Ammon's horn (tissue), 1 donor: Measurements from ENCODE around the gene ARL11.

Experiments used
- DNase-seq: peaks from one replicate; pipeline ENCODE4 v3.0.0-alpha.2; 2016; ENCODE audit warnings: low spot score

Gene ARL11

DNA sequence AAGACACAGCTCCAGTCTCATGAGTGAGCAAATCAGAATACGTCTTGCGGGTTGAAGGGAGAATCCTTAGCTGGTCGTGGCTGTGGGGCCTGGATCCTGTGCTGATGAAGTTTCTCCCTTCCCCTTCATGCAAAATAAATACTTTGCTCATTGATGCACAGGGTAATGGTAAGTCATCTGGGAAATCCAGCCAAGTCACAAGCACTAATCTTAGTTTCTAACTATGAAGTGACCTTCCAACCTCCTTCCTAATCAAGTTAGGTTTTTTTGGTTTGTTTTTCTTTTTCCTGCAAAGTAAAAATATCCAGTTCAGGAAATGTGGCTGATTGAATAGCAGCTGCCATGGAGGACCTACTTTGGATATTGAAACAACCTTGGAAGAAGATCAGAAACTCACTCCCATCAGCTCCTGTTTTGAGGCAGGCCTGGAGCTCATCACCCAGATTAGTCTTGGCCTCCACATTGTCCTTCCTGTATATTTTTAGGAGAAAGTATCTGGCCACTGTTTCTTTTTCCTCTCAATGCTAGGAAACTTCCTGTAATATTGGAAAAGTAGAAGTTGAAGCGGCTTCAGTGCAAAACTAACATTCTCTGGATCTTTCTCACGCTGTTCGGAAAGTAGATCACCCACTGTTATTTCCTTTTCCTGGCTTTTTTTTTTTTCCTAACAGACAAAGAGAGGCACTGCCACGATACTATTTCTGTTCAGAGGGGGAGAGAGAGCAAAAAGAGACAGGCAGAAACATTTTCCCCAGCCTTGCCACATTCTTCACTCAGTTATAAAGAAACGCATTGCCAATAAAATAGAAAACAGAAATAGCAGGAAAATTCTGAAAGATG lies 12.3 kb upstream of the ARL11 start:
- DNase-seq = no peak

DNA sequence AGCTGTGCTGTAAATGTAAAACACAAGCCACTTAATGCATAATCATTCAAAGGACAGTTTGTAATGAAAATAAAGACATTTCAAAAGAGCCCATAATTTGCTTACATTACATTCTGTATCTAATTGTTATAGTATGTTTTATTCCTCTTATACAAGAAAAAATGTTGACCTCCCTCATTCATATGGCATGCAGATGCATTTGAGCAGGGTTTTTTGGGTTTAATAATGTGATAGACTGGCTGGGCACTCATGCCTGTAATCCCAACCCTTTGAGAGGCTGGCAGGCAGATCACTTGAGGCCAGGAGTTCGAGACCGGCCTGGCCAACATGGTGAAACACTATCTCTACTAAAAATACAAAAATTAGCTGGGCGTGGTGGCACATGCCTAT lies 11.6 kb upstream of the ARL11 start:
- no peak for DNase-seq

DNA sequence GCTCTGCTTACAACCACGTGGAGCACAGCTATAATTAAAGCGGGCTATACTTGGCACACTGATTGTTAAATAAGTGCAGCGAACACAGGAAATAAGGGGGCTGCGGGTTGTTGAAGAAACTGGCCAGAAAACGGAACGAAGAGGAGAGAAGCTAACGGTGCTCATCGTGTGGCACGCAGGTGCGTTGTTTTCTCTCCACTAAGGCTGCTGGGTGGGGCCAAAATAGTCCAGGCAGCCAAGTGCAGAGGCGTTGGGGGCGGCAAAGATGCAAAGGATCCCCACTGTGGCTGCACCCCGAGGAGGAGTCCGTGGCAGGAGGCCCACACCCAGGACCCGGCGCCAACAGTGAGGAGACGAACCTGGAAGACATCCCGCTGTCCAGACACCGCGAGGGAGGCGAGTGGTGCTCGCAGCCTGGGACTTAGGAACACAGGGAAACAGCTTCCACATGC lies 8.1 kb upstream of the ARL11 start:
- peak; percentile 22 for DNase-seq

DNA sequence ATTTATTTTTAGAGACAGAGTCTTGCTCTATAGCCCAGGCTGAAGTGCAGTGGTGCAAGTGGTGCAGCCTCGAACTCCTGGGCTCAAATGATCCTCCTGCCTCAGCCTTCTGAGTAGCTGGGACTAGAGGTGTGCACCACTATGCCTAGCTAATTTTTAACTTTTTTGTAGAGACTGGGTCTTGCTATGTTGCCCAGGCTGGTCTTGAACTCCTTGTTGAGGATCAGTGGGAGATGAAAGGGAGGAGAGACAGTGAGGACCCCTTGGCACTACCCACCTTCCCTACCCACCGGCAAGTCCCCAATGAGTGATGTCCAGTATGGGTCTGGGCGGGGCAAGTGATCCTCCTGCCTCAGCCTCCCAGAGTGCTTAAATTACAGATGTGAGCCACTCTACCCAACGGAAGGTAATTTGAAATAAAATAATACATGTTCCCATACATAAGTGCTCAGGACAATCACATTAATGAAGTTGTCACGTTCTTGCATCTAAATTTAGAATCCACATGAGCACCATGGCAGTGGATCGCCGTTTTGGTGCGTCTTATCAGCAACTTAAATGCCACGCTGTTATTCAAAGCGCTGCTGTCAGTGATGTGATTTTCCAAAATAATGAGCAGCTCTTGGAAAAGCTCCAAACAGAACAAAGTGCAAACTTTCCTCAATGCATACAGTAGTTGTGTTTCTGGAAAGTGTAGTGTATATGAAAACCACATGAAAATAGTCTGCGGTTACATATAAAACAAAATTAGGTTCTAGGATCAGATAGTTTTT lies 5.9 kb upstream of the ARL11 start:
- no peak for DNase-seq

DNA sequence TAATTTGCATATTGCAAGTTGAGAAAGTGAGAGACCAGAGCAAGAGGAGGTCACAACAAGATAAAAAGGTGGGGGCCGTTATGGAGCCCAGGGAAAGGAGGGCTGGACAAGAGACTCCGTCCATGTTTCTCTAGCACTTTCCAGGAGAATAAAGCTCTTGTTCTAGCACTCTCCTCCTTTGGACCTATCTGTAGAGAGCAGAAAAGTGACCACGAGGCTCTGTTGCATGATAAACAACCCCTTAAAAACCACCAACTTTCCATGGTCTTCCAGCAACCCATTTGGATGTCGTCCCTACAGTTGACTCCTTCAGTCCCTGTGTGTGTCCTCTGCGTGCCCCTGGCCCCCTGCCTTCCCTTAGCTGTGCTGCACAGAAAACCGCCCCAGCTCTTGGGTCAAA lies 4.1 kb upstream of the ARL11 start:
- no peak for DNase-seq

DNA sequence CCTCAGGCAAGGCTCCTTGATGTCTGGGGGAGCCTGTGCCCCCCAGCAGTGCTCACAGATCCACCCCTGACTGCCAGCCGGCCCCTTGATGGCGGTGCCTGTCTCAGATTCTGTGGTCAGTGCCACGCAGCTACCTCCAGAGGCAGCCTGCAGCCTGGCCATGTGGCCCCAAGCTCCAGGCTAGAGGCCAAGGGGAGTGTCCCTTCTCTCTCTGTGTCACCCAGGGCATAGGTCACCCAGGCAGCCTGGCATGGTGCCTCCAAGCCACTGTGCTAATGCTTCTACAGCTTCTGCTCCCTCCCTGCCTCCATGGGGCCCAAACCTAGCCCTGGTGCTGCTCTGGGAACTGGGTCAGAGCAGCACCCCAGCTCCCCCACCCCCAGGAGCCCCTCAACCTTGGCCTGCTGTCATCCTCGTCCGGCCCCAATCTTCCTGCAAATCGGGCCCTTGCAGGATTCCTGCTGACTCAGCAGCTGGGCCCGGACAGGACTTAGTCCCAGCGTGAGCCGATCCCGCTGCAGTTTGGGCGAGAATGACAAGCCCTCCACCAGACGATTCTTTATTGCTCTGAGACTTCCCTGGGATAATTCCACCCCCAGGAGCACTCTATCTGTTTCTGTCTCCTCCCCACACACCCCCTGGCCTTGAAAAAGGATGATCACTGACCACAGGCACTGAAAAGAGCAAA lies 2.8 kb upstream of the ARL11 start:
- no peak for DNase-seq

DNA sequence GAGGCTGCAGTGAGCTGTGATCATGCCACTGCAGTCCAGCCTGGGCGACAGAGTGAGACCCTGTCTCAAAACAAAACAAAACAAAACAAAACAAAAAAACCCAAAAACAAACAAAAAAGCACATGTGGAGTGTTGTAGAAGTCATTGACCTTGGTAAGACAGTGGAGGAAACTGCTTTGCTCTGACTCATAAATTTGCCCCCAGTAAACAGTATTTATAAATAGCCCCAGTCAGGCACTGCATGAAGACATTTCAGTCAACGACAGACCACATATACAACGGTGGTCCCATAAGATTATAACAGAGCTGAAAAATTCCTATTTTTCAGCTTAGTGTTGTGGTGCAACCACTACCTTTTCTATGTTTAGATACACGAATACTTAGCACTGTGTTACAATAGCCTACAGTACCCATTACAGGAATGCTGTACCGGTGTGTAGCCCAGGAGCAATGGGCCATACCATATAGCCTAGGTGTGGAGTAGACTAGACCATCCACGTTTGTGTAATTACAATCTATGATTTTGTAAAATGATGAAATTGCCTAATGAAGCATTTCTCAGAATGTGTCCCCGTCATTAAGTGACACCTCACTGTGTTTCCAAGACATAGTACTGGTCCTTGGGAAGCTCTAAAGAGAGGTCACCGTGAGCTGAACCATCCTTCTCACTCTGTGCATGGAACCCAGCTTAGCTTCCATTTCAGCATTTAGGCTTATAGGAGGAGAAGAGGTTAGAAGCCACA lies 1.1 kb downstream of the ARL11 start:
- no peak for DNase-seq

DNA sequence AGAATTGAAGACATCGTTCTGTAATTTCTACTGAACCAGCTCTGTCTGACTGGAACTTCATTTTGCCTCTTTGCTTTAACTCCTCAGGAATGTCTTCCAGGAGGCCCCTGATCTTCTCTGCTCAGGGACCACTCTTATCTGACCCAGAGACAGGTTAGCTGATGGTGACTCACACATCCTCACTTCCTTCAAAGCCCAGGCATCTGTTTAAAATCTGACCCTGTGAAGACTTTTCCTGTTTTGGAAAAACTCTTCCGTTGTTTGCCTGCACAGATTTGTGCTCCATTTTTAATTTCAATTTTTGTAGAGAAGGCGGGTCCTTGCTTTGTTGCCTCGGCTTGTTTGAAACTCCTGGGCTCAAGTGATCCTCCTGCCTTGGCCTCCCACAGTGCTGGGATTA lies 1.6 kb downstream of the ARL11 start:
- no peak for DNase-seq

DNA sequence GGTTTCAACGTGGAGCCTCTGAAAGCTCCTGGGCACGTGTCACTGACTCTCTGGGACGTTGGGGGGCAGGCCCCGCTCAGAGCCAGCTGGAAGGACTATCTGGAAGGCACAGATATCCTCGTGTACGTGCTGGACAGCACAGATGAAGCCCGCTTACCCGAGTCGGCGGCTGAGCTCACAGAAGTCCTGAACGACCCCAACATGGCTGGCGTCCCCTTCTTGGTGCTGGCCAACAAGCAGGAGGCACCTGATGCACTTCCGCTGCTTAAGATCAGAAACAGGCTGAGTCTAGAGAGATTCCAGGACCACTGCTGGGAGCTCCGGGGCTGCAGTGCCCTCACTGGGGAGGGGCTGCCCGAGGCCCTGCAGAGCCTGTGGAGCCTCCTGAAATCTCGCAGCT lies 2.3 kb downstream of the ARL11 start:
- DNase-seq = no peak

DNA sequence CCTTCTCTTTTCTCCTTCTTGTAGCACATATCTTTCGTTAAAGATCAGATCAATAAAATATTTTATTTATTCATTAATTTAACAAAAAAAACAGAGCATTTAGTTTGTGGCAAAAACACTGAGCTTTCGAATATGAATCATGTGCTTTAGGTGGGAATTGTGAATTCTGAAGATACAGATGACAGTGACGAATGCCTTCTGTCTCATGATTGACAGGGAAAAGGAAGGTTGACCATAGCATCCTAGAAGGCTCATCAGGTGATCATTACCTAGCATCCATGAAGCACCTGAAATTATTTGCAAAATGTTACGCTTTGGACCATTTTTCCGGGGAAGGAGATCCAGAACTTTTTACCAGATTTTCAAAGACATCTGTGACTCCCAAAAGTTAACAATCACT lies 3.8 kb downstream of the ARL11 start:
- no peak for DNase-seq

DNA sequence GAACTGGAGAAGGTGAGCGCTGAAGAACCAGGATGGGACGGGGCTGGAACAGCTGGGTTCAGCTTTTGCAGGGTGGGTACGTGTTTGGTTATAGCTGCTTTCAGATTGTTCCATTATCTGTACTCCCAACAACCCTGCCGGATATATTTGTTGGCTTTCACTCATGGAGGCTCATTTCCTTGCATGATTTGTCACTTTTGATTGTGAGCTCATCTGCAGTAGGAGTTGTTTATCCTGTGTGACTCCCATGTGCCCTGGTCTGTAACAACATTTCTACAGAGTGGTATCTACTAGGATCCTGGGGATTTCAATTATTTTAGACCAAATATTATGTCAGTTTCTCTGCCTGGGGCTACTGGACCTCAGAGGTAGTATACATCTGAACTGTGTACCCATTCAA lies 5.4 kb downstream of the ARL11 start:
- DNase-seq = no peak

DNA sequence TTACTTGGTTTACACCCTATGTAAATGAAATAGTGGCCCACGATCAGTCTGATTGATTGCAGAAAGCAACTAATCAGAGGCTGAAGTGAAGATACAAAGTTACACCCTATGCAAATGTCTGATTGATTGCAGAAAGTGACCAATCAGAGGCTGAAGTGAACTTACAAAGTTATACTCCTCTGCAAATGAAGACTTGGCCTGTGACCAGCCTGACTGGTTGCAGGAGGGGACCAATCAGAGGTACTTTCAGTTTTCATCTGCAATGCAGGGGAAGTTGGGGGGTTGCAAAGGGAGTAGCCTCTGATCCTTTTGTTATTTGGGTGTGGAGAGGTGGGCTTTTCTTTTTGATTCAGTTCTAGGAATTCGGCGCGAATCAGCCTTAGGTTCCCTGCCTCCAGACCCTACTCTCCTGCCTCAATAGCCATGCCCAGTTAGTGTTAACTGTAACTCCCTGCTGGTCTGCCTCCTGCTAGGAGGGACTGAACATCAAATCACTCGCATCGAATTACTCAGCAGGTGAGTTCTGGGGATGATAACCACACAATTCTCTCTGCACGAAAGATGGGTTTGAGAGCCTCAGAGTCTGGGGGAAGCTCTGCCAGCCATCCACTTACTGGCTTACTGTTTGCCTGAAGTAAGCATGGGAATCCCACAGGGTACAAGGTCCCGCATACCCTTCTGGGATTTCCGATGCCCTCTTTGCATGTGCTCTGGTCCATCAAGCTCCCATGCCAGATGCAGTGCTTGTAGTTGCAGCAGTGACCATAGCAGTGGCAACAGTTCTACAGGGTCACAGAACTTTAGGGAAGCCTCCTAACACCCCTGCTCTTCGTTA lies 7.5 kb downstream of the ARL11 start:
- DNase-seq = peak; percentile 29

DNA sequence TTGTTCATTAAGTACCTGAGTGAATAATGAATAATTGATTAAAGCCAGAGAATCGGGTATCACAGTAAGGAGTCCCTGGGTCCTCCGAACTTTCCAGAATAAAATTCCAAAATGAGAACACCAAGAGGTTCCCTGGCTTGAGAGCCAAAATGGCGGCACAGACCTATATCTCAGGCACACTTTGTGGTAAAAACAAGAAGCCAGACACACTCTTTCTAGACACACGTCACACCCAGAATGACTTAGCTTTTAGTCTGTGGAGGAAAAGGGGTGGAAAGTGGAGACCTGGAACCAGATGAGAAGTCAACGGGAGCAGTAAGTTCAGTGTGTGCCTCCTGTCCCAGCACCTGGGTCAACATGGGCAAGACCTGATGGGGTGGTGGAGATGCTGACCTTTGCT lies 8.4 kb downstream of the ARL11 start:
- no peak for DNase-seq

DNA sequence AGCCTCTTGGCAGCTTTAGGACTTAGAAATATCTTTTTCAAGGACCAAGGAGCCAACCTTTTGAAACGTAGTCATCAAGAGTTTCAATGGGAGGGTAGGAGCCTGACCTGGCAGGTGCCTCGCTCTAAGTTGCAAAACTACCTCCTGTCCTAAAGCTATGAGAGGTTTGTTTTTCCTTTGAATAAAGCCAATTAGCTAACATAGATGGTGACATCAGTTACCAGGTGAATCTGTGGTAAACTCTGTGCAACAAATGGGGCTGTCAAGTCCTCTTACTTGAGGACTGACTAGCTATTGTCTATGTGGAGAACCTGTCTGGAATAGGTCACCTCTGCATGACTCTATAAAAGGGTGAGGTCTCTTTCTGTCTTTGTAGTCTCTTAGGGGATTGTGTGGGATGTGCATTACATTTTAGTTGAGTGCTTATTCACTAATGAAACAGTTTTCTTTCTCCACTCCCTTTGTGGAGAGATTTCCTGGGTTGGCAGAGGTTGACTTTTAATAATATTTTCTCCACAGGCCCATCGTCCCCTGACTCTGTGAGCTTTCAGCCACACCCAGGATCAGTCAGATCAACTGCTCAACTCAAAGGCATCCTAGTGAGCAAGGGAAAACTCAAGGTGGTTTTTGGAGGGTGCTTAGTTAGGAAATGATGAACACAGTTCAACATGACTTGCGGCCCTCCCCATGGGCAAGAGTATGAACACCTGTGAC lies 9.9 kb downstream of the ARL11 start:
- no peak for DNase-seq

DNA sequence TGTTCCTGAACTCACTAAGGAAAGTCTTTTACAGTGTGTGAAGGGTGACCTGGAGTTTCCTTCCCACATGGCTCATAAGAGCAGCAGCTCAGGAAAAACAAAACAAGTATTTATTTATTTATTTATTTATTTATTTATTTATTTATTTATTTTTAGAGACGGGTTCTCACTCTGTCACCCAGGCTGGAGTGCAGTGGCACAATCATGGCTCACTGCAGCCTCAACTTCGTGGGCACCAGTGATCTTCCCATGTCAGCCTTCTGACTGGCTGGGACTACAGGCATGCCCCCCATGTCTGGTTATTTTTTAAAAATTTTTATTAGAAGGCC lies 10.4 kb downstream of the ARL11 start:
- DNase-seq = no peak

DNA sequence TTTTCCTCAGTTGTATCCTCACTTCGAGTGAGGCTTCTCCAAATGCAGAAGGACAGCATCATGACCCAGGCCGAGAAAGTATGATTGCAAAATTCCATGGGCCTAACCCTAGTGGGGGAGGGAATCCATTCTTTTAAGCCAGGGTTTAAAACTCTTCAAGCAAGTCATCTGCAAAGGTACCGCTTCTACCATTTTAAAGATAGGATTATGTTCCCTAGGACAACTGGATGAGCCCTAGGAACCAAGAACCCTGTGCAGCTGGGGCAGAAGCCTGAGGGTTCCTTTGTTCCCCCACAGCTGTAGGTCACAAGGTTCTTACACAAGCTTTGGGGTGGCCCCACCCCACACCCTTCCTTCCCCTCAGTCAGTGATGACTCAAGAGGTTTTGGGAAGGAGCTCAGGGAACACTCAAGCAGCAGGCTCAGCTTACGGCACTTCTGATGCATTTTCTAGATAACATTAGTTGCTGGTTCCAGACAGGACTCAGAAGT lies 13.5 kb downstream of the ARL11 start:
- DNase-seq = peak; percentile 66

DNA sequence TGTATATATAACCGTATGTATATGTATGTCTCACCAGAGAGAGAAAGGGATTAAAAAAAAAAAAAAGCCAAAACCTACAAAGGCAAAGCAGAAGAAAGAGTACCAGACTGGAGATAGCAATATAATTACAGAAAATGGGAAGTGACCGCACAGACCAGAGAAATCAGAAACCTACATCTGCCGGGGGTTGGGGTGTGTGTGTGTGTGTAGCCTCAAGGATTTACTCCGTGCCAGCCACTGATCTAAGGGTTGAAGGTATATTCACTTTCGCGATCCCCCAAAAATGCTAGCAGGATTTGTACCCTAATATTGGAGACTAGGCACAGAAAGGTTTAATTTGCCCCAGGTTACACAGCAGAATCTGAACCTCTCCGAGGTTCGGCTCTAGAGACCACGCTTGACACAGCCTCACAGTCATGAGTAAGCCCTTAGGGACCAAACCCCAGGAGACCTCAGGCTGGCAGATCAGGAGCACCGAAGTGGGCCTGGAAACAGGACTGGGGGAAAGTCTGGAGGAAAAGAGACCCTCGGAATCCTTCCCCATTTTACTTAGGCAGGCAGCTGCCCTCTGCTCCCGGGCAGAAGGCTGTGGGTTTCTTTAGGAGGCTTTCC lies 14.8 kb downstream of the ARL11 start:
- peak; percentile 16 for DNase-seq

DNA sequence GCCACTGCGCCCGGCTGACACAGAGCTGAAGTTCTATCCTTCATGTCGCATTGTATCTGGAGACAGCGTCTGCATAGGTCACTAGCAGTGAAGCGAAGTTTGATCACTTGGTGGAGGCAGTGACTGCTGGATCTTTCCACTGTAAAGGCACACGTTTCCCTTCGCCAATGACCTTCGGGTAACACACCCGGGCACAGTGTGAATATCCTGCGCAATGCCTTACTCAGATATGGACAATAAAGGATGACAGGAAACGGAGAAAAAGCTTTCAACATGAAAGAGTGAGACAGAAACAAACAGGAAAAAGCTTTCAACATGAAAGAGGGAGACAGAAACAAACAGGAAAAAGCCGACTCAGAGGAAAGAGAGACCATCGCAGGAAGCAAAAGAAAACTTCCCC lies 17.1 kb downstream of the ARL11 start:
- no peak for DNase-seq

DNA sequence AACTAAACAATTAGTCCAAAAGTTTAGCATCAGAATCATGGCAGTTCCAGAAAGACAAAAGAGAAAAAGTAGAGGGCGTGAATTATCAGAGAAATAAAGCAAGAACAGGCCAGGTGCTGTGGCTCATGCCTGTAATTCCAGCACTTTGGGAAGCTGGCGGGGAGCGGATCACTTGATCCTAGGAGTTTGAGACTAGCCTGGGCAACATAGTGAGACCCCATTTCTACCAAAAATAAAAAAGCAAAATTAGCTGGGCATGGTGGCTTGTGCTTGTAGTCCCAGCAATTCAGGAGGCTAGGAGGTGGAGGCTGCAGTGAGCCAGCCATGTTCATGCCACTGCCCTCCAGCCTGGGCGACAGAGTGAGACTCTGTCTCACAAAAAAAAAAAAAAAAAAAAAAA lies 18.4 kb downstream of the ARL11 start:
- no peak for DNase-seq
